Trophoblast cell (in vitro differentiated cells and primary cell): ENCODE measurements around the gene NAXD.

Experiments used
- DNase-seq, 2 donors: peaks; one replicate each; pipeline ENCODE4 v3.0.0-alpha.2; 2016
- H2AFZ ChIP-seq: 2 replicates; pipeline ENCODE4 v1.6.1; 2013; ENCODE audit warnings: low read length, moderate library complexity, mild to moderate bottlenecking; ENCODE audit not compliant: insufficient read depth, poor library complexity
- H2AK5ac ChIP-seq: 2 replicates; pipeline ENCODE4 v1.6.1; 2013; ENCODE audit warnings: mild to moderate bottlenecking, low read length
- H2BK120ac ChIP-seq: 2 replicates; pipeline ENCODE4 v1.6.1; 2013; ENCODE audit warnings: low read length, mild to moderate bottlenecking, moderate library complexity; ENCODE audit not compliant: insufficient read depth, poor library complexity
- H2BK12ac ChIP-seq: 2 replicates; pipeline ENCODE4 v1.6.1; 2013; ENCODE audit warnings: mild to moderate bottlenecking, low read length, moderate library complexity
- H2BK5ac ChIP-seq: 2 replicates; pipeline ENCODE4 v1.6.1; 2013; ENCODE audit warnings: low read length, low read depth, moderate library complexity, mild to moderate bottlenecking; ENCODE audit not compliant: poor library complexity
- H3K14ac ChIP-seq: 2 replicates; pipeline ENCODE4 v1.6.1; 2013; ENCODE audit warnings: mild to moderate bottlenecking, low read length
- H3K18ac ChIP-seq: 2 replicates; pipeline ENCODE4 v1.6.1; 2013; ENCODE audit warnings: mild to moderate bottlenecking, low read length
- H3K23ac ChIP-seq: 2 replicates; pipeline ENCODE4 v1.6.1; 2013; ENCODE audit warnings: low read length
- H3K27ac ChIP-seq: 2 replicates; pipeline ENCODE4 v1.5.1; 2013; ENCODE audit warnings: low read depth, mild to moderate bottlenecking, inconsistent platforms, low read length, moderate library complexity
- H3K27me3 ChIP-seq: 2 replicates; pipeline ENCODE4 v1.6.1; 2013; ENCODE audit warnings: inconsistent platforms, mild to moderate bottlenecking, low read length, moderate library complexity; ENCODE audit not compliant: insufficient read depth
- H3K36me3 ChIP-seq, 2 experiments: 1 replicate in 1 of 2; 2 replicates in 1 of 2; pipeline ENCODE4 v1.6.1; 2013; ENCODE audit warnings: low read length in 2 of 2, mild to moderate bottlenecking in 2 of 2, moderate library complexity in 1 of 2; ENCODE audit not compliant: insufficient read depth in 2 of 2, control insufficient read depth in 1 of 2
- H3K4ac ChIP-seq: 2 replicates; pipeline ENCODE4 v1.6.1; 2013; ENCODE audit warnings: low read depth, mild to moderate bottlenecking, low read length, moderate library complexity
- H3K4me1 ChIP-seq, 2 experiments: 1 replicate in 1 of 2; 2 replicates in 1 of 2; pipeline ENCODE4 v1.6.1; 2013; ENCODE audit warnings: low read length in 2 of 2, mild to moderate bottlenecking in 2 of 2, moderate library complexity in 1 of 2; ENCODE audit not compliant: insufficient read depth in 2 of 2, control insufficient read depth in 1 of 2
- H3K4me2 ChIP-seq: 2 replicates; pipeline ENCODE4 v1.6.1; 2013; ENCODE audit warnings: inconsistent platforms, mild to moderate bottlenecking, low read length, moderate library complexity
- H3K4me3 ChIP-seq: 2 replicates; pipeline ENCODE4 v1.5.1; 2013; ENCODE audit warnings: mild to moderate bottlenecking, low read depth, low read length, inconsistent platforms
- H3K79me1 ChIP-seq: one replicate; pipeline ENCODE4 v1.6.1; 2013; ENCODE audit warnings: low read length
- H3K79me2 ChIP-seq: 2 replicates; pipeline ENCODE4 v1.6.1; 2013; ENCODE audit warnings: low read length, mild to moderate bottlenecking; ENCODE audit not compliant: control insufficient read depth, insufficient read depth, poor library complexity
- H3K9ac ChIP-seq: 2 replicates; pipeline ENCODE4 v1.6.1; 2013; ENCODE audit warnings: mild to moderate bottlenecking, low read length
- H3K9me3 ChIP-seq: 2 replicates; pipeline ENCODE4 v1.6.1; 2013; ENCODE audit warnings: low read depth, mild to moderate bottlenecking, control low read depth, inconsistent platforms, low read length; ENCODE audit not compliant: insufficient read depth
- H4K12ac ChIP-seq: 2 replicates; pipeline ENCODE4 v1.6.1; 2013; ENCODE audit warnings: low read depth, mild to moderate bottlenecking, low read length, moderate library complexity
- H4K8ac ChIP-seq: 2 replicates; pipeline ENCODE4 v1.6.1; 2013; ENCODE audit warnings: low read depth, mild to moderate bottlenecking, low read length, moderate library complexity
- H4K91ac ChIP-seq: one replicate; pipeline ENCODE4 v1.6.1; 2013; ENCODE audit warnings: low read depth, mild to moderate bottlenecking, low read length, moderate library complexity
- WGBS: extraction: QIAGEN DNeasy Blood & Tissue Kit; methylation state at CpG from one replicate; pipeline ENCODE4 v1.1.7; 2013; ENCODE audit warnings: missing lambda C conversion rate; ENCODE audit not compliant: insufficient read length, insufficient coverage; ENCODE audit errors: extremely low coverage; 5-methylcytosine and 5-hydroxymethylcytosine counted together

Gene NAXD

DNA sequence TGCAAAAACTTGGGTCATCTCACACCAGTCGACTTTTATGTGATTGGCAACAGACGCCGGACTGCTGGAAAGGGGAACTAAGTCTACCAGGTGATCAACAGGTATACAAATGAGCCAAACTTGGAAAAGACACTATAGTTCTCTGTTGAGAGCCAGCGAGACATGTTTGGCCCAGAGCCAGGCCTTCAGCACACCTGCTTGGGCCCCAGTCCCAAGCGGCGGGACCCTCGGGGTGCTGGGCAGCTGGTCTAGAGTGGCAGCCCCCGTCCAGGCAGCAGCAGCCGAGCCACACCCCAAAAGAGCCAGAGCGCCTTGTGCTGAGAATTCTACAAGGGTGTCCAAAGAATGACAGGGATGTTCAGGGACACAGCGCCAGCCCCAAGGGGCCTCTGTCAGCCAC, 28.0 kb downstream of the NAXD start:
- peaks cover 0 to 5% of the 10 kb centered on the region in 2 experiments for H3K4me1 ChIP-seq
- WGBS = no CpG with 5 or more reads among the region's 11 CpGs
- H3K9ac ChIP-seq = no peak overlapping the region
- no peak overlapping the region for H4K8ac ChIP-seq
- H3K4ac ChIP-seq = no peak overlapping the region
- no peak overlapping the region for H3K4me3 ChIP-seq
- no peaks in the 10 kb centered on the region for H3K79me1 ChIP-seq
- no peak overlapping the region for H3K4me2 ChIP-seq
- DNase-seq = no peak
- H2AFZ ChIP-seq = no peak overlapping the region
- no peak overlapping the region for H4K12ac ChIP-seq
- no peaks in the 10 kb centered on the region for H3K79me2 ChIP-seq
- no peak overlapping the region for H3K27ac ChIP-seq
- no peaks in the 10 kb centered on the region for H3K9me3 ChIP-seq
- H2BK120ac ChIP-seq = no peak overlapping the region
- H3K23ac ChIP-seq = no peak overlapping the region
- H3K18ac ChIP-seq = no peak overlapping the region
- no peak overlapping the region for H2BK5ac ChIP-seq
- H2AK5ac ChIP-seq = no peak overlapping the region
- H3K36me3 ChIP-seq = peaks cover 56 to 60% of the 10 kb centered on the region in 2 experiments
- no peak overlapping the region for H2BK12ac ChIP-seq
- no peaks in the 10 kb centered on the region for H3K27me3 ChIP-seq
- no peak overlapping the region for H3K14ac ChIP-seq
- H4K91ac ChIP-seq = no peak overlapping the region

DNA sequence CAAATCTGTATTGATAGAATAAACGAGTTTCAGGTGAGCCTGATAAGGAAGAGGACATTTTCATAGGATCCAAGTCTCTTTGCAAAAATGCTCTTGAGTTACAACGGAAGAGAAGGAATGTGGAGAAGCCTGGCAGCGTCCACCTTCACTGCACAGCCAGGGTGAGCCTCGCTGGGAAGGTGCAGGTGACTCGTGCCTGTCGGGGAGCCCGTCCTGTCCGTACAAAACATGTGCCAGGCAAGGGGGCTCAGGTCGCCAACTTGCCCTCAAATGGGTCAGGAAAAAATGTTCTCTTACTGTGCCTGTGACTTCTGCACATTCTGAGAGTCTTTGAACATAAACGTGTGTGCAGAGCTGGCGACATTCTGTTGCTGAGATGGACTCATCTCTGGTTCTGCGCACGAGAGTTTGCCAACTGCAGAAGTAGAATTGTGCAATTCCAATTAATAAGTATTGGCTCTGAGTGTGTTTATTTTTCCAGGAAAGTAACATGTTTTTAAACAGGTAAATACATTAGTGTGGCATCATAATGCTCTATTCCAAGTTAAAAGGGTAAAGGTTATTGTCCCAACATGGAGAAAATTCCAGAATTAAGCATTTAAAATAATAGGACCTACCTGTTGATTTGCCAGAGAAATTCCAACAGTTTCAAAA, 28.6 kb downstream of the NAXD start:
- Histone ChIP-seq H4K12ac (no peak overlapping the region), H3K36me3 (peaks cover 53 to 55% of the 10 kb centered on the region in 2 experiments), H3K4me1 (peaks cover 0 to 5% of the 10 kb centered on the region in 2 experiments), H3K4ac (no peak overlapping the region), H3K9me3 (no peaks in the 10 kb centered on the region), H2BK12ac (no peak overlapping the region), H3K9ac (no peak overlapping the region), H3K18ac (no peak overlapping the region), H2AK5ac (no peak overlapping the region), H3K79me1 (no peaks in the 10 kb centered on the region), H2BK5ac (no peak overlapping the region), H2AFZ (no peak overlapping the region), H3K4me2 (no peak overlapping the region), H3K27me3 (no peaks in the 10 kb centered on the region), H4K8ac (no peak overlapping the region), H4K91ac (no peak overlapping the region), H2BK120ac (no peak overlapping the region), H3K23ac (no peak overlapping the region), H3K4me3 (no peak overlapping the region), H3K27ac (no peak overlapping the region), H3K14ac (no peak overlapping the region), H3K79me2 (no peaks in the 10 kb centered on the region)
- no CpG with 5 or more reads among the region's 13 CpGs for WGBS
- DNase-seq = no peak

DNA sequence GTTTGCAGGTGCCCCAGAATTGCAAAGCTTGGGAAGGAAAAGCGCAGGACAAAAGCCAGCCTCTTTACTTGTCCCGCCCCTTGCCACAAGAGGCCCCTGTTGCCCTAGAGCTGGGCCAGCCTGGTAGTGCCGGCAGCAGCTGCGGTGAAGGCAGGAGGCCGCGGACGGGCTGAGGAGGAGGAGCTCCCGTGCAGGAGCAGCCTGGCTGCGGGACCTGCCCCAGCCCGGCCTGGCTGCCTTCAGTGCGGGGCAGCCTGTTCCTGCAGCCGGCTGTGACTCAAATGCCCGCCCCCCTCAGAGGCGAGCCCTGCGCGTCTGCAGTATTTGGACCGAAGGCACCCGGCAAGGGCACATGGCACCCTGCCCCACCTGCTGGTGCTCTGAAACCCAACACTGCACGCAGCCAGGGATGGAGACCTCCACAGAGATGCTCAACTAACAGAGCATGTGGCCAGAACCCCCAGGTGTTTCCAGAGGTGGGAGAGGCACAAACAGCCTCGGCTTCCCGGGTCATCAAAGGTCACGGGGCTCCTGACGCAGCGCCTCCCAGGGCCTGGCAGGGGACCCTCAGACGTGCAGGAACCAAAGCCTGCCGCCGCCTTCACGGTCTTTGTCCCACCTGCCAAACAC, 29.7 kb downstream of the NAXD start:
- H2BK12ac ChIP-seq = no peak overlapping the region
- peaks cover 49 to 55% of the 10 kb centered on the region in 2 experiments for H3K36me3 ChIP-seq
- no peaks in the 10 kb centered on the region for H3K9me3 ChIP-seq
- no peak overlapping the region for H2BK5ac ChIP-seq
- H3K79me2 ChIP-seq = no peaks in the 10 kb centered on the region
- no peak overlapping the region for H4K12ac ChIP-seq
- H2BK120ac ChIP-seq = no peak overlapping the region
- H3K4me3 ChIP-seq = no peak overlapping the region
- no peaks in the 10 kb centered on the region for H3K27me3 ChIP-seq
- H3K27ac ChIP-seq = no peak overlapping the region
- H3K79me1 ChIP-seq = no peaks in the 10 kb centered on the region
- peaks cover 0 to 5% of the 10 kb centered on the region in 2 experiments for H3K4me1 ChIP-seq
- H3K4ac ChIP-seq = no peak overlapping the region
- DNase-seq = peak; percentile 57 to 78
- H3K9ac ChIP-seq = no peak overlapping the region
- no peak overlapping the region for H3K4me2 ChIP-seq
- H3K23ac ChIP-seq = no peak overlapping the region
- no peak overlapping the region for H2AFZ ChIP-seq
- no peak overlapping the region for H3K18ac ChIP-seq
- no peak overlapping the region for H4K8ac ChIP-seq
- WGBS = no CpG with 5 or more reads among the region's 28 CpGs
- no peak overlapping the region for H3K14ac ChIP-seq
- no peak overlapping the region for H2AK5ac ChIP-seq
- no peak overlapping the region for H4K91ac ChIP-seq

DNA sequence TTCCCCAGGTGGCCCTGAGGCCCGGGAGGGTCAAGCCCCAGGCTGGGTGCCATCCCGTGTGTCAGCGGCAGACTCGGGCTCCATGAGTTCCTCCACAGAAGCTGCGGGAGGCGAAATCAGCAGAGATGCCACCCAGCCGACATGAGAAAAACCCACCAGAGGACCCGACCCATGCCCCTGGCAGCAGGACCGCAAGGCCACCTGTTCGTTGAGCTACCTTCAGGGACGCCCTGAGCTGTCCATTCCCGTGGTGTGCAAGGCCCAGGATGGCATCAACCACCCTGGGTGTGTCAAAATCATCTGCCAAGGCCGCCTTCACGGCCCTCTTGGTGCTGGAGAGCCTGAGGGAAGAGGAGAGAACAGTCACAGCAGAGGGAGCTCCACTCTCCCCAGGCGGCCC, 30.4 kb downstream of the NAXD start:
- Histone ChIP-seq H2BK12ac (no peak overlapping the region), H2AK5ac (no peak overlapping the region), H2BK5ac (no peak overlapping the region), H3K4me3 (no peak overlapping the region), H3K4me2 (no peak overlapping the region), H4K91ac (no peak overlapping the region), H3K27ac (no peak overlapping the region), H2BK120ac (no peak overlapping the region), H3K4me1 (peaks cover 0 to 5% of the 10 kb centered on the region in 2 experiments), H4K8ac (no peak overlapping the region), H3K36me3 (peaks cover 46 to 54% of the 10 kb centered on the region in 2 experiments), H3K9me3 (no peaks in the 10 kb centered on the region), H4K12ac (no peak overlapping the region), H3K14ac (no peak overlapping the region), H3K9ac (no peak overlapping the region), H3K79me2 (no peaks in the 10 kb centered on the region), H3K27me3 (no peaks in the 10 kb centered on the region), H3K4ac (no peak overlapping the region), H3K79me1 (no peaks in the 10 kb centered on the region), H3K18ac (no peak overlapping the region), H2AFZ (no peak overlapping the region), H3K23ac (no peak overlapping the region)
- no CpG with 5 or more reads among the region's 15 CpGs for WGBS
- no peak for DNase-seq
